Bone marrow (tissue), 2 donors: ENCODE data around the gene USP4.

Experiments used
- DNase-seq, 2 donors: peaks; one replicate each; lab custom pipeline; 2025; lab: John Stamatoyannopoulos, UW

Gene USP4

DNA sequence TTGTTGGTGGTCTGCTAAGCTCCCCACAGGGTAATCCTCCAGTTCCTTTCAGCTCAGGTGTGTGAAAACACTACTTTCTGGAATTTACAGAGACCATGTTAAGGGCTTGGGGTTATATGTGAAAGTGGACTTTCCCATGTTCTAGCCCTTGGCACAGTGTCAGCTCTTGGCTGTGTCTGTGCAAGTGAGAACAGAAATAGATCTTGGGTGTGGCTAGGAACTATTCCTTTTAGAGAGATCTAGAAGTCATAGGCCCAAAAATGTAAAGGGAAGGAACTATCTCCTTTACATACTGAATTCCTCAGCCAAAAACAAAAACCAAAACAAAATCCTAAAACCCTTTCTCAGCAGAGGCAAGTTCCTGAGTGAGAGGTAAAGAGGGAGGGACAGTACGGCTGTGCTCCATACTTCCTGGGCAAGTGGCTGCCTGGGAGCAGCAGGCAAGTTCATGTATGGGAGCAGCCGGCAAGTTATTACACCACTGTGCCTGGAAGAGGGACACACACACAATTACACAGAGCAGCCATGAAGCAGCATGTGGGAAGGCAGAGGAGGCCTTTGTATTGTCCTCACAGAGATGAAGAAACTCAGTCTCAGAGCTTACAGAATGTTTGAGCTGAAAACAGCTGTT is 43.0 kb downstream of the USP4 start:
- no peak for DNase-seq

DNA sequence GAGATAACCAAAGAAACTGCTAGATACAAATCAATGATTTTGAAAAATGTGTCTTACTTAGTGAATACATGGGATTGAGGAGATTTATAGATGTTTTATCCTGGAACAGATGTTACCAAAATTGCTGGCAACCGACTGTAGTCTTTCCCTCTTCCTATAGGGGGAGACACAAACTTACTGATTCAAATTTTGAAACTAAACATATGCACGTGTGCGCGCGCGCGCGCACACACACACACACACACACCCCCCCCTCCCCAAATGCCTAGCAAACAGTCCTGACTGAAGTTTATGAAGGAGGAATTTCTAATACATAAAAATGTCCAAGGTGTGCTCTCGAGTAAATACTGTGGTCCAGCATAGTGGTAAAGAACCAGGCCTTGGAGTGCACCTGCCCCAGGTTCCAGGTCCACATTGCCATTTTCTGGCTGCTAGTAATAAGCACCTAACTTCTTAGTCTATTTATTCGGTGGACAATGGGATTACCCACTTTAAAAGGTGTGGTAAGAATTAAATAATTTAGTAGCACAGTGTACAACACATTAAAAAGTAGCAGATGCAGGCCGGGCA is 44.3 kb downstream of the USP4 start:
- DNase-seq: peak in 1 of 2 donors; percentile 48

DNA sequence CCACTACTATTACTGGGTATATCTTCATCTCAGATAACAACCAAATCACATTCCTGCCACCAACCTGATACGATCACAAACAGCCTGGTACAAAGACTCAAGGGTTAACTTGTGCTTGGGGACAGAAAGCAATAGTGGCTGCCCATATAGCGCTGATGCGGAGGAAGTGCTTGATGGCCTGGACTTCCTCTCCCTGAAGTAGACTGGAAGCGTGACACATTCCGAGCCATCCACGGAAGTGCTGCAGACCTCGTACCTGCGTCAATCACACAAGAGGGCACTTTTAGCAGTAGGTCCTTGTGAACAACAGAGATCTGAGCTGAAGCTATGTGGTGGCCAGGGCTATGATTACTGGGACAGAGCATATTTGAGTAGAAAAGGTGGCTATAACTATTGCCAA is 45.5 kb downstream of the USP4 start:
- no peak for DNase-seq

DNA sequence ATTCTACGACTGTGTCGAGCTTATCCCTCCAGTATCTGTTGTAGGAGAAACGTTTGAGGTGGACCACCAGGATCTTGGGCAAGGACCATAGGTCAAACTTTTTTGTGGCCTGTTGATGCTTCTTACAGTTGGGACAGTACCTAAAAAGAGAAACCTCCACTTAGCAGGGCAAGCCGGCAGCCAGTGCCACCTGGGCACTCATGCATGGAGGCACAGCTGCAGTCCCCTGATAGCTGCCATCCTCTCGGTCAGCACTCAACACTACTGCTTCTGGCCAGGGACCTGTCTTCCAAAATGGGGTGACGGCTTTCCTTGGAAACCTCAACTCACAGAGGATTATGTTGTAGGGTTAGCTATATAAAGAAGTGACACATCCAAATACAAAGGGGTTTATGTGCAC is 55.9 kb downstream of the USP4 start:
- DNase-seq: no peak

DNA sequence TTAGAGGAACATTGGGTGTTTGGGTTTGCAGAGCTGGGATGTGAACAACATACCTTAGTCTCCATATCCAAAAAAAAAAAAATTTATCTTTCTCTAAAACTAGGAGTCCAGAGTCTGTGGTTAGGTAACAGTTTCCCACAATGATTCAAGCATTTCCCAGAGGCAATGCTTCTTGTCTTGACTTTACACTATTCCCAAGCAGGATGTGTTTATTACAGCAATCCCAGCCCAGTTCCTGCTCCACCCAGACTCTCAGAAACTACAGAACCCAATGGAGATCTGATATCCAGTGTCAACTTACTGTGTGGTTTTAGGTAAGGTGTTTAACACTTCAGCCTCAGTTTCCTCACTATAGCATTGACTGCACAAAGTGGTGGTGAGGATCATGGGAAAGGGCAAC is 60.5 kb downstream of the USP4 start:
- DNase-seq: no peak

DNA sequence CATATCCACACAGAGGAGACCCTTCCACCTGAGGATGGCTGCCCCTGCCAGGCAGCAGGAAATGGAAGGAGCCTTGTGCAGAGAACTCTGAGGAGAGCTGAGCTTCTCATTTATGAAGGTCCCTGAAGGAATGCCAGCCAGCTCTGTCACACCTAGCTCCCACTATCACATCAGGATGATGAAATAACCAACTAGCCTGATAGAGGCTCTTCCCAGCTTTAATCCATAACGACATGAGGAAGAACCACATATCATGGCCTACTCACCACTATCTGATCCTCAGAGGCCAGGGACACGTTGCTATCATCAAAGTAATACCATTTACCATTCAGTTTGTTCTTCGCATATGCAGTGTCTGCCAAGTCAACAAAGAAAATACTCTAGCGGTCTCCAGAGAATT is 61.3 kb downstream of the USP4 start:
- no peak for DNase-seq

DNA sequence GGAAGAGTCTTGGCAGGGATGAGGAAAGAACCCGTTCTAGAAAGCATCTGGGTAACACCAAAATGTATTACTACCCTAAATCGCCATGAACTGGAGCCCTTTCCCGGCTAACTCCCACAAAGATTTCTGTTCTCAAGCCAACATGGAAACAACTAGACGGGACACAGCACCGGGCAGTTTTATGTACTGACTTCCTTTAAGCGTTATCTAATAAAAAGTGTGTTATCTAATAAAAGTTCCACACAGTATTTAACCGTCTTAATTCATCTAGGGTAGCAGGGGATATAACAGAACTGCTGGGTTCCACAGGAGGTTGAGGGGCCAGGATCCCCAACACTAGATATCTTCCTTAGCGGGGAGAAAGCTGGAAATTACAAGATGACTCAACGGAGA is 62.5 kb downstream of the USP4 start:
- DNase-seq: no peak

DNA sequence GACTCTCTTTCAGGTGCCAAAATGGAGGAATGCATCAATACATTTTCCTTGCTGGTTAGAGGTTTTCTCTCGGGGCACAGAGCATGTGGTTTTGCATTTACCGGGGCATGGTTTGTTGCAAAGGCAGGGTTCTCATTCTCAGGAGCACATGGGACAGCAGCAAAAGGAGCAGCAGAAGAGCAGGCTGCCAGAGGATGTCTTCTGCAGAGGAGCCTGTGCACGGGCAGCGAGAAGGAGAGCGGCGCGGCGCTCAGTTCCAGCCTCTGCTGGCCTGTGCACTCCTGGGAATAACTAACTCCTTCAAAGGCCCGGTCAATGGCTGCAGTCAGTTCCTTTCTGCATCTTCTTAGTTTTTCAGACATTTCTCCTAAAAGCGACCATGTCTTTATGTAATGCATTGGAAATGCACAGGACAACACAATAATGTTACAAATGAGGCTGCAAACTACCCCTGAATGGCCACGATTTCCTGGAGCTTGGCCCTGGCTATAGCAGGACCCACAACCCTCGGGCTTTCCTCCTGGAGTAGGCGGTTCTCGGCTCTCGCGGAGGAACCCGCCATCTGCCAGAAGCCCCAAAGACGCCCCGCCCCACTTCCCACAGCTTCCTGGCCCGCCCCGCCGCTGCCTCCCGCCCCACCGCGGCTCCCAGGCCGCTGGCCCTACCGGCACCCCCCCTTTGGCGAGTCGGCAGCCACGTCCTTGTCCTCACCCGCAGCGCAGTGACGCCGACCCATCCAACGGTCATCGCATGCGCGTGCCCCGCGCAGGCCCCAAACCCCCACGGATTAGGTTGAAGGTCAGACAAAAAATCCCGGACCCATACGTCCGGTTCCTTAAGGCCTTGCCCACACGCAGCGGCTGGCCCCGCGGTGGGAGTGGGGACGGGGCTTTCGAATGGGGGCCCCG is 63.1 kb downstream of the USP4 start, which contains the start of gene C3orf62:
TSS of gene C3orf62 (minus strand) at position 758 of the 908 bp plus-strand sequence. CDS start at position 398, 360 bp downstream.
- DNase-seq: peak; percentile 9 to 29

DNA sequence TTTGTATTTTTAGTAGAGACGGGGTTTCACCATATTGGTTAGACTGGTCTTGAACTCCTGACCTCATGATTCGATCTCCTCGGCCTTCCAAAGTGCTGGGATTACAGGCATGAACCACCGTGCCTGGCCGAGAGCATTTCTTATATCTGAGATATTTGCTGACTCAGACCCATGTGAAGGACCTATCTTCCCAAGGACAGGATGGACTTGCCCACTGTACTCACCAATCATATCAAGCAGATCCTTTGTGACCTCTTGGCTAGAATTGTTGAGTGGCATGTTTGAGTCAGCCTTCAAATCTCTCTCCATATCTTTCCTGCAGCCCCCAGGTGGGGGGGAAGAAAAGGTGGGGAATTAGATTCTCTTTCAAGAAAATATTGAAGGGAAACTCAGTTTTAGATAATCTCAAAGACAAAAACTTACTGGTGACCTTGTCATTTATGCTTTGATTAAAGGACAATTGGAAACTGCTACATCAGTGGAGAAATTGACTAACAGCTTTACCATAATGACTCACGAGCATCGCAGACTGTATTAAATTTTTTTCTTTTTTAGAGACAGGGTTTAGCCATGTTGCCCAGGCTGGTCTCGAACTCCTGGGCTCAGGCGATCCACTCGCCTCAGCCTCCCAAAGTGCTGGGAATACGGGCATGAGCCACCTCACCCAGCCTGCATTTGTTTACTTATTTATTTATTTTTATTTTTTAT is 65.9 kb downstream of the USP4 start:
- no peak for DNase-seq

DNA sequence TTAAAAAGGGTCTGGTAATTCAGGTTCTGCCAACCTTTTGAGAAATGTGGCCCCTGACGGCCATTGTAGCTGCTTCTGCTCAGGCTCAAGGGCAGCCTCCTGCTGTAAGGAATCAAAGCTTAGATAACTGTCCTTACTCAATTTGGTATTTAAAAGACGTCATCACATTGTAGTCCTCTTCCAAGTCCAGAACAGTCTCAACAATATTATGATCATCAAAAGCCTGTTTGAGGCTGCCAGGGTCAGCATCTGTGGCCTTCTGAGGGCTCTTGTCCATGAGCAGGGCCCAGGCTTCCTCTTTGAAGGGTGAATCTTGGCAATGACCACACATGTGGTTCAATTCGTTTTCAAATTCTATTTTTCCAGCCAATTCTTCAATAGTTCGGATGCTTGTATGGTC is 68.8 kb downstream of the USP4 start:
- DNase-seq: no peak

DNA sequence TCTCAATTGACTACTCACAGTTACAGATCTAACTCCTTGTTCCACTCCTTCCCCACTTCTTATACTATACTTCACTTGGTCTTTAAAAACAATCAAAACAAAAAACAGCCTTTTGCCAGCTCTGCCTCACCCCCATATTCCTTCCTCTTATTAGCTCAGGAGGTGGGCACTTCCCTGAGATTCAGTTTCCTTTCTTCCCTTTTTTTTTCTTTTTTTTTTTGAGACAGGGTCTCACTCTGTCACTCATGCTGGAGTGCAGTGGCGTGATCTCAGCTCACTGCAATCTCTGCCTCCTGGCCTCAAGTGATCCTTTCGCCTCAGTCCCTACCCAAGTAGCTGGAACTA is 69.7 kb downstream of the USP4 start:
- DNase-seq: no peak

DNA sequence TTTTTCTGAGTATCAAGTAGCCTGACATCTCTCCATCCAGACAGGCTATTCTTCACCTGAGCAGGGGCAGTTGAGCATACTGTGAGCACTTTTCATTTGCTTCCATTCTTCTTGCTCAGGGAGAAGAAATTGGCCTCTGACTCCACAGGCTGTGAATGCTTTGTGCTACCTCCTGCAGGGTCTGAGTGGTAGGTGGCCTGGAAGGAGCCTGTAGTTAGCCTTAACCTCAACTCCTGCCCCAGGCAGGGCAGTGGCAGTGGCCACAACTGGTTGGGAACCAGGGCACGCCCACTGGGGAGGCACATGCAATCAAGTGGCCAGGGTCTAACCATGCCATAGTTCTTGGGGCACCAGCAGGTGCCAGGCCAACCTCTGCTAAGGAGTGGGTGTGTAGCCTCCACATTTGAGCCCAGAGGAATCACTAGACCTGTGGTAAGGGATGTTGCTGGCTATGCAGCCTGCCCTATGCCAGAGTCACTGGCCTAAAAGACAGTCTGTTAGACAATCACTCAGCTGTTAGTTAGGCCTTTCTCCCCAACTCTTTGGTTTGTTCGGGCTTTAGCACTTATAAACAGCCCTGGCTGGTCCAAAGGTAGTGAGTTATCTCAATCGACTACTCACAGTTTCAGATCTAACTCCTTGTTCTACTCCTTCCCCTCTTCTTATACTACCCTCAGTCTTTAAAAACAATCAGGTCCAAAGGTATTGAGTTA is 70.3 kb downstream of the USP4 start:
- DNase-seq: no peak

DNA sequence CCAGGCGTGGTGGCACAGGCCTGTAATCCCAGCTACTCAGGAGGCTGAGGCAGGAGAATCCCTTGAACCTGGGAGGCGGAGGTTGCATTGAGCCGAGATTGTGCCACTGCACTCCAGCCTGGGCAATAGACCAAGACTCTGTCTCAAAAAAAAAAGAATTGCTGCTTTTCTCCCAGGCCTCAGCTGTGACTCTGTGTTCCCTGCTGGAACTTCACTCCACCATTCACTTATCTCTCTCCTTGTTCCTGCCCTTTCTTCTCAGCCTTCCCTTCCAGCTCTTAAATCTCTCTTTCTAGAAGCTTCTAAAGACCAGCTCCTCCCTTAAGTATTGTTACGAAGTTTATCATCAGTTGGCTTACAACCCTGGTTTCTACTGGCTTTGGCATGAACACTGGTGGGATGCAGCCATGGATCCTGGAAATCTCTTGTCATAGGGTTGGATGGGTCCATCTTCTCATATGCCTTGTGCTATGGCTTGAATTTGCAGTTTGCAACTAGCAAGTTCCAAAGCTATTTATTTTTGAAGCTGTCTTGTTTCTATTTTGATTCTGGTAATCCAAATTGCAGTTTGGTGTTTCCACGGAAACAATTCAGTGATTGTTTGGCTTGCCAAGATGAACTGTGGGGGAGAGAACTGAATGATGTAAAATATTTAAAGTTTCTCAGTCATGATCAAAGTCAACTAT is 73.3 kb downstream of the USP4 start:
- DNase-seq: no peak

DNA sequence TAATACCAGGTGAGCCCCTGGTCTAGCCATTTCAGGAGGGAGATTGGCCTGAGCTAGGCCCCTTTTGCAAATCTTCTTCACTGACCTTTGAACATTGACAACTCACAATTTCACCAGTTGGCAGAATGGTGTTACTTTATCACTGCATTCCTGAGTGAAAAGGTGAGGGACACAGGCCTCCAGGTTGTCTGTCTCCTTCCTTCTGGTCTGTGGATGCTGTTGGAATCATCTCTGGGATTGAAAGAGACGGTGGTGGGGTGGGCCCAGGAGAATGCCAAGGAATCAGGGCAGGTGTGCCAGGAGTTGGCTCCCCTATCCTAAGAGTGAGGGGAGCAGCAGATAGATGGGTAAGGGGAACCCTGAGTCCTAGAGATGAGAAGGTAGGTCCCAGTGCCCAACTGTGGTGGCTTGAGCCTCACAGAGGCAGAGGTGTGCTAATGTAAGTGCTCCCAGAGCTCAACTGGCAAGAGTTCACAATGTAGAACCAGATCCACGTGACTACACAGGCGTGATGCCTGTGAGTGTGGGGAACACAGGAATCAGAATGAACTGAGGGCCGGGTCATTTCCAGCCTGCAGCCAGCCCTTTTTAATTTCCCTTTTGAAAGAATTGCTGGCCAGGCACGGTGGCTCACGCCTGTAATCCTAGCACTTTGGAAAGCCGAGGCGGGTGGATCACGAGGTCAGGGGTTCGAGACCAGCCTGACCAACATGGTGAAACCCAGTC is 74.0 kb downstream of the USP4 start:
- no peak for DNase-seq

DNA sequence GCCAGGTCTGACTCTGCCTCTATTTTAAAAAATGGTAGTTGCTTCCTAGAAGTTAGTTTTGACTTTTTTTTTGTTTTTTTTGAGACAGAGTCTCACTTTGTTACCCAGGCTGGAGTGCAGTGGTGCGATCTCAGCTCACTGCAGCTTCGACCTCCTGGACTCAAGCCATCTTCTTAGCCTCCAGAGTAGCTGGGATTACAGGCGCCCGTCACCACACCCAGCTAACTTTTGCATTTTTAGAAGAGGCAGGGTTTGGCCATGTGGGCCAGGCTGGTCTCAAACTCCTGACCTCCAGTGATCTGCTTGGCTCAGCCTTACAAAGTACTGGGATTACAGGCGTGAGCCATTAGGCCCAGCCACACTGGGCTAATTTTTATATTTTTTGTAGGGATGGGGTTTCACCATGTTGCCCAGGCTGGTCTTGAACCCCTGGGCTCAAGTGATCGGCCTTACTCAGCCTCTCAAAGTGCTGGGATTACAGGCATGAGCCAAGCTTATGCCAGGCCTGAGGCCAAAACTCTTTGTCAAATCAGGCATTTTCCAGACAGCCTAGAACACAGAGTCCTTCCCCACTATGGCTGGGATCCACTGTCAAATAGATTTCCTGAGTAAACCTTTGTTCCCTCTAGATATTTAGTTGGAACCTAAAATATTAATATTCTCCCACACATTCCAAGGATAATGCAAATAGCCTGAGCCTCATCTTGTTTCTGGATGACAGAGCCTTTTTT is 76.5 kb downstream of the USP4 start:
- DNase-seq: no peak

DNA sequence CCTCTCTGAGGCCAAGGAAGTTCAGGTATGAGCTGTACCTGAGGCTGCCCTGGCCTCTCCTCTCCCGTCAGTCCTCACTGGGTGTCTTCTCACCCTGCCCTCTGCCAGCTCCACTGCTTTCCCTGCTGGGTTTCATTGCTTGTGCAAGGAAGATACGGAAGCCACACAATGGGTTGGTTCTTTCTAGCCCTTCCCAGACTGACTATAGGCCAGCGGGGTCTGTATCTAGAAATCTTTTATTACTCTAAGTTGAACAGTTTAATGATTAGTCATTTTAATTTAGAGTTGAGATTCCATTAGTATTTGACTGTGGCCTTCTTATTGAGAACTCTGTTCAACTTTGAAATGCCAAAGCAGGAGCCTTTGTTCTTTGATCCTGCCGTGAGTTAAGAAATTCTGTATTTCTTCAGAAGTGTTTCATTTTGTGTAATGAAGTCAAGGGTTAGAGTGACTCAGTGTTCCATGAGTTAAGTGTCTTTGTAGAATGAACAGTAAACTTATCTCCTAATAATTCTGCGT is 79.0 kb downstream of the USP4 start:
- no peak for DNase-seq

DNA sequence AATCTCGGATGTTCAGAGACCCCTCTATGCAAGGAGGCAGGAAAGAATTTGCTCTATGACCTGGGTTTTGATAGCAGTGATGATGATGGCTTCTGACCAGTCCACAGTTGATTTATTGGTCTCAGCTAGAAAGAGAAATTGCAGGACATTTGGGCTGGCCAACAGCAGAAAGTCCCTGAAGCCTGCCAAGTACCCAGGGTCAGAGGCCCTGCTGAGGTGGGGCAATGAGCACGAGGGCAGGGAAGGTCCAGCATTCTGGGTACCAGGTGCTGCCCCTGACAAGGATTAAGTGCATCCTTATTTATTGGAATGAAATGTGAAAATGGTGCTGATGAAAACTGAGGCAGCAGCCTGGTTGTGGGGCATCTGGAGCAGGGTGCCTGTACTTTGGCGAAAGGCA is 82.7 kb downstream of the USP4 start:
- no peak for DNase-seq

DNA sequence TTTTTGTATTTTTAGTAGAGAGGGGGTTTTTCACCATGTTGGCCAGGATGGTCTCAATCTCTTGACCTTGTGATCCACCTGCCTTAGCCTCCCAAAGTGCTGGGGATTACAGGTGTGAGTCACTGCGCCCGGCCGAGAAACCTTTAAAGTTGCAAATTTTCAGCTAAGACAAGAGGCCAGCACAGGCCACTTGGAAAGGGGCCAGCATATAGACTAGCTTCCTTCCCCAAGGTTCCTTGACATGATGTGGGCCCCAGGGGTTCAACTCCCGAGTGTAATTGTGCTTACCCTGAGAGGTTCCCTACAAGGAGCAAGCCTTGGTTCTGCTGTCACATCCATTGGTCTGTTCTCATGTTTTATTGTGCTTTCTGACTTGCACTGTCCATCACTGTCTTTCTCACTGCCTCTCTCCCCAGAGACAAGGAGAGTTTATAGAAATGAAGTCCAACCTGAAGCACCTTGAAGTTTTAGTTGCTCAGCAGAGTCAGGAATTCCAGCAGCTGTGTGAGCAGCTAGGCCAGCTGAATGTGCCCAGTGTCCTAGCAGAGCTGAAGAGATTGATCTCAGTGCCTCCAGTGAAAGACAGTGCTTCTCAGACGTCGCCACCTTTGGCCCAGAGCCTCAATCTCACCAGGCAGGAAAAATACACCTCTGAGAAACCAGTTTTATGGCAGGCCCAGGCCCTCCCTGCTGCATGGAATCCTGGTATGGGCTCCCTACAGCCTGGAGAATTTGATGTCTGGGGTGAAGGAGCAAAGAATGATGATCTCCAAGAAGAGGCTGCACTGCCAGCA is 83.9 kb downstream of the USP4 start:
- no peak for DNase-seq

DNA sequence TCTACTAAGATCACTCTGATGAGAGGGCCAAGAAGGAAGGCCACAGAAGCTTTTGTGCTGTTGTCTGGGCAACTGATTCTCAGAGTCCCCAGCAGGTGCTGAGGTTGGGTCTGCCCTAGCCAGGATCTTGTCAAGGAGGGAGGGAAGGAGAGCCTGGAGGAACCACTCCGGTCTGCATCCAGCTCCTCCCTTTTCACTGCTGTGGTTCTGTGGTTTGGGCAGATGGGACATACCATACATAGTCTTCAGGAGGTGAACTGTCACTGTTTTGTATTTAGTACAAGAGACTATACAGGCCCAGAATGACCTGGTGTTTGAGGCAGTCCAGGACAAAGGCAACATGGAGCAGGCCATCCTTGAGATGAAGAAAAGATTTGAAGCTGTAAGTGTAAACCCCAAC is 84.7 kb downstream of the USP4 start:
- no peak for DNase-seq
